B cell (primary cell): ENCODE measurements around the gene PDGFRA. TPM values are rescaled to one million over a fixed set of nuclear protein-coding genes. Genes with fewer than 3 reads are reported as not detected.

ENCODE experiments used
- ATAC-seq: fragments of 200-7000 bp; cut with Tn5 transposase; one replicate; pipeline ENCODE4 v1.10.0; 2021; ENCODE audit warnings: low read depth, mild to moderate bottlenecking, moderate number of reproducible peaks, moderate library complexity
- CTCF ChIA-PET: fragments of 350-600 bp; sonication (Branson Sonifier 250); formaldehyde crosslinking; loops from one replicate; lab custom pipeline; 2021; ENCODE audit warnings: antibody characterized with exemption, inconsistent platforms; lab: Charles Lee
- POLR2A ChIA-PET: fragments of 350-600 bp; sonication (Branson Sonifier 250); formaldehyde crosslinking; loops from one replicate; lab custom pipeline; 2021; ENCODE audit warnings: antibody characterized with exemption; lab: Charles Lee
- DNase-seq: peaks from one replicate; pipeline ENCODE4 v3.0.0; 2013
- H2AFZ ChIP-seq: 2 replicates; pipeline ENCODE4 v1.6.1; 2012; ENCODE audit warnings: mild to moderate bottlenecking, low read depth, low read length; ENCODE audit not compliant: insufficient read depth, poor library complexity, severe bottlenecking
- H3K27ac ChIP-seq, 2 donors: 1 replicate in 1 of 2; 2 replicates in 1 of 2; pipeline ENCODE4 v1.5.1; 2012 to 2013; ENCODE audit warnings: low read length in 2 of 2, mild to moderate bottlenecking in 2 of 2, moderate library complexity in 1 of 2
- H3K27me3 ChIP-seq, 4 experiments: fragments of 200-600 bp in 1 of 4; sonication (generic) in 1 of 4; replicated peaks in 1 of 4; 1 replicate in 2 of 4; 2 replicates in 2 of 4; pipeline versions ENCODE4 v1.6.1 to v1.7.0; 2013 to 2016; ENCODE audit warnings: low read length in 3 of 4, mild to moderate bottlenecking in 2 of 4, mixed read lengths in 1 of 4, moderate library complexity in 1 of 4; ENCODE audit not compliant: insufficient read depth in 4 of 4, control insufficient read depth in 3 of 4; ENCODE audit errors: control extremely low read depth in 1 of 4
- H3K36me3 ChIP-seq, 2 experiments: replicated peaks in 1 of 2; 1 replicate in 1 of 2; 2 replicates in 1 of 2; pipeline versions ENCODE4 v1.6.1 to v1.7.1; 2013; ENCODE audit warnings: low read length in 1 of 2; ENCODE audit not compliant: insufficient read depth in 2 of 2, control insufficient read depth in 1 of 2; ENCODE audit errors: control extremely low read depth in 1 of 2, extremely low read depth in 1 of 2
- H3K4me1 ChIP-seq, 2 donors: fragments of 200-600 bp in 1 of 2; sonication (generic) in 1 of 2; 1 replicate in 1 of 2; 2 replicates in 1 of 2; pipeline versions ENCODE4 v1.5.1 to v1.6.1; 2013 to 2017; ENCODE audit warnings: low read length in 2 of 2; ENCODE audit not compliant: control insufficient read depth in 2 of 2, insufficient read depth in 2 of 2
- H3K4me2 ChIP-seq: replicated peaks from 2 replicates; pipeline ENCODE3; 2012; ENCODE audit warnings: mild to moderate bottlenecking, low read depth, low read length; ENCODE audit not compliant: poor library complexity, severe bottlenecking
- H3K4me3 ChIP-seq, 5 experiments: fragments of 200-600 bp in 1 of 5; sonication (generic) in 1 of 5; 1 replicate in 3 of 5; 2 replicates in 2 of 5; pipeline versions ENCODE4 v1.5.1 to v1.7.0; 2011 to 2016; ENCODE audit warnings: low read length in 4 of 5, mild to moderate bottlenecking in 4 of 5, low read depth in 2 of 5, control low read depth in 1 of 5, moderate library complexity in 1 of 5; ENCODE audit not compliant: insufficient read depth in 1 of 5; ENCODE audit errors: control extremely low read depth in 1 of 5, extremely low read depth in 1 of 5
- H3K79me2 ChIP-seq: fragments of 200-600 bp; sonication (generic); one replicate; pipeline ENCODE4 v1.6.0; 2016; ENCODE audit warnings: low read length; ENCODE audit not compliant: control insufficient read depth, insufficient read depth
- H3K9ac ChIP-seq: fragments of 200-600 bp; sonication (generic); 2 replicates; pipeline ENCODE4 v1.6.1; 2017; ENCODE audit warnings: mild to moderate bottlenecking, low read length, moderate library complexity
- H3K9me3 ChIP-seq, 3 donors: one replicate each; pipeline versions ENCODE4 v1.6.1 to v1.7.1; 2013; ENCODE audit warnings: low read length in 2 of 3; ENCODE audit not compliant: control insufficient read depth in 2 of 3, insufficient read depth in 1 of 3; ENCODE audit errors: control extremely low read depth in 1 of 3
- H4K20me1 ChIP-seq: 2 replicates; pipeline ENCODE4 v1.6.0; 2012; ENCODE audit warnings: mild to moderate bottlenecking, low read length; ENCODE audit not compliant: insufficient read depth, control insufficient read depth, poor library complexity, severe bottlenecking
- H3K27ac Mint-ChIP-seq: one replicate; pipeline ENCODE4 v1.8.0; 2021; ENCODE audit warnings: mixed read lengths
- H3K27me3 Mint-ChIP-seq: one replicate; pipeline ENCODE4 v1.8.0; 2021; ENCODE audit warnings: mixed read lengths
- H3K4me1 Mint-ChIP-seq: one replicate; pipeline ENCODE4 v1.8.0; 2021; ENCODE audit warnings: mixed read lengths
- H3K4me3 Mint-ChIP-seq: one replicate; pipeline ENCODE4 v1.8.0; 2021; ENCODE audit warnings: mixed read lengths
- H3K9me3 Mint-ChIP-seq: one replicate; pipeline ENCODE4 v1.8.0; 2022; ENCODE audit warnings: mixed read lengths; ENCODE audit not compliant: insufficient read depth
- EZH2 ChIP-seq: IDR thresholded peaks from 2 replicates; pipeline ENCODE4 v1.6.1; 2012; ENCODE audit warnings: borderline replicate concordance, low read depth, mild to moderate bottlenecking, moderate library complexity, low read length; ENCODE audit not compliant: insufficient read depth, poor library complexity, severe bottlenecking
- WGBS: methylation state at CpG from one replicate; pipeline ENCODE4 v1.1.5; 2013; ENCODE audit warnings: missing lambda C conversion rate; ENCODE audit not compliant: insufficient coverage; 5-methylcytosine and 5-hydroxymethylcytosine counted together
- intact Hi-C: fragments of 100-400 bp; cut with micrococcal nuclease; formaldehyde crosslinking; loops from one replicate; pipeline ENCODE4 v1.10.0; 2022
- polyA plus RNA-seq: library from polyadenylated mRNA; depleted of rRNA; stranded (reverse); fragments of >200 nt; gene quantifications from 2 replicates; pipeline ENCODE4 v1.2.3, GENCODE V29; 2012
- total RNA-seq, 2 donors: library from RNA; stranded (reverse); fragments of 120-200 nt in 1 of 2; gene quantifications; 1 replicate in 1 of 2; 2 replicates in 1 of 2; pipeline versions ENCODE4 v1.2.3 to v1.2.4, GENCODE V29; 2013 to 2022
- TF ChIP-seq, protein P1 (sequence below): fragments of 200-600 bp; IDR thresholded peaks from one replicate; pipeline ENCODE4 v1.8.0; 2022; ENCODE audit warnings: antibody characterized with exemption, mild to moderate bottlenecking

The PDGFRA gene
- total and polyA plus RNA-seq, 2 donors (not counting 1 experiment from before 2014, with no cell fraction given): not detected

DNA sequence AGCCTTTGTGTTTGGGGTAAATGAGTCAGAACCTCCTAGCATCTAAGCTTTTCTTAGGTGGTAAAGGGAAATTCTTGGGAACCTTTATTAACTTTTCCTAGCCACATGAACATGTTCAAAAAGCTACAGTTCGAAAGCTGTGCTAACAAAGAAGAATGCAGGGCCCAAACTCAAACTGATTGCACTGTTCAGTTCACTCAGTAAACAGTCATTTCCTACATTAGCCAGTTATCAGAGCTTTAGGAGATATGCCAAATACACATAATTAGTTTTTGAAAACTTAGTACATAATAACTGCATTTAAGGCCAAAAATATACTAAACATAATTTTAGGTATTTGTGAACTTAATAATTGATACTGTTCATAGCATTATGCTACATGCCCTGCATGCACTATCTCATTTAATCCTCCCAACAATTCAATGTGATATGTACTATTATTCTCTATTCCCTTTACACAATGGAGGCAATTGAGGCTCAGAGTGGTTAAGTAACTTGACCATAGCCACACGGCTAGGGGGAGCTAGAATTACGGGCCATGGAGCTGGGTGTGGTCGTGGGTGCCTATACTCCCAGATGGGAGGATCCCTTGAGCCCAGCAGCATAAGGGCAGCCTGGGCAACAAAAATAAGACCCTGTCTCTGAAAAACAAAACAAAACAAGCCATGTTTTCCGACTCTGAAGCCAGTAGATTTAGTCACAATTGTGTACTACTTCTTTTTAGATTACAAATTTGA lies 43.9 kb upstream of the PDGFRA start:
- H3K36me3 ChIP-seq: no peaks in the 10 kb centered on the region
- DNase-seq: no peak
- Mint-ChIP-seq H3K27me3 (peaks cover 3% of the 10 kb centered on the region), H3K9me3 (no peaks in the 10 kb centered on the region), H3K4me1 (peaks cover 4% of the 10 kb centered on the region), H3K27ac (no peak overlapping the region), H3K4me3 (no peak overlapping the region)
- H3K4me1 ChIP-seq: no peaks in the 10 kb centered on the region
- 82% methylated on average over 3 of the region's 5 CpGs for WGBS
- no peaks in the 10 kb centered on the region for H3K9me3 ChIP-seq
- no peaks in the 10 kb centered on the region for H4K20me1 ChIP-seq
- POLR2A ChIA-PET: no interaction called here
- H3K79me2 ChIP-seq: no peaks in the 10 kb centered on the region
- TF ChIP-seq, protein P1, sequence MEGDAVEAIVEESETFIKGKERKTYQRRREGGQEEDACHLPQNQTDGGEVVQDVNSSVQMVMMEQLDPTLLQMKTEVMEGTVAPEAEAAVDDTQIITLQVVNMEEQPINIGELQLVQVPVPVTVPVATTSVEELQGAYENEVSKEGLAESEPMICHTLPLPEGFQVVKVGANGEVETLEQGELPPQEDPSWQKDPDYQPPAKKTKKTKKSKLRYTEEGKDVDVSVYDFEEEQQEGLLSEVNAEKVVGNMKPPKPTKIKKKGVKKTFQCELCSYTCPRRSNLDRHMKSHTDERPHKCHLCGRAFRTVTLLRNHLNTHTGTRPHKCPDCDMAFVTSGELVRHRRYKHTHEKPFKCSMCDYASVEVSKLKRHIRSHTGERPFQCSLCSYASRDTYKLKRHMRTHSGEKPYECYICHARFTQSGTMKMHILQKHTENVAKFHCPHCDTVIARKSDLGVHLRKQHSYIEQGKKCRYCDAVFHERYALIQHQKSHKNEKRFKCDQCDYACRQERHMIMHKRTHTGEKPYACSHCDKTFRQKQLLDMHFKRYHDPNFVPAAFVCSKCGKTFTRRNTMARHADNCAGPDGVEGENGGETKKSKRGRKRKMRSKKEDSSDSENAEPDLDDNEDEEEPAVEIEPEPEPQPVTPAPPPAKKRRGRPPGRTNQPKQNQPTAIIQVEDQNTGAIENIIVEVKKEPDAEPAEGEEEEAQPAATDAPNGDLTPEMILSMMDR: no peak
- no peak for TF ChIP-seq EZH2
- H2AFZ ChIP-seq: no peak overlapping the region
- no peak overlapping the region for H3K4me2 ChIP-seq
- H3K27me3 ChIP-seq: no peaks in the 10 kb centered on the region
- intact Hi-C loops: no loop called here
- ATAC-seq: no peak
- no peak overlapping the region for H3K27ac ChIP-seq
- H3K9ac ChIP-seq: no peak overlapping the region
- CTCF ChIA-PET: interaction anchor here (0.7 kb wide), 1 partner anchor 49 kb away, joined by 3 read pairs; no protein-coding TSS in a partner anchor
- H3K4me3 ChIP-seq: no peak overlapping the region

DNA sequence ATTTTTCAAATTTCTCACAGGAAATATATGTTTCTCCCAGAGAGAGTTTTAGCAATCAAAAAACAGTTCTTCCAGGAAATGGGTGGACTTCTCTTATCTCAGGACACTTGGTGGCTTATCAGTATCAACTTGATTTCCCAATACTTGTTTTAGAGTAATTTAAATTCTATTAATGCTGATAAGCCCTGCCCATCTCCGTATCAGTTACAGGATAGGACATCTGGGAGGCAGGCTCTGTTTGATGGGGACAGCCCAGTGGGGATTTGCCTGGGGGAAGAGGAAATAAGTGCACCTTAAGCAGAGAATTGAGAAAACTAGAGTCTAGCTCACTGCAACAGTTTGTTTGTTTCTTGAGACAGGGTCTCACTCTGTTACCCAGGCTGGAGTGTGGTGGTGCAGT lies 43.2 kb upstream of the PDGFRA start:
- Histone ChIP-seq H3K36me3 (no peaks in the 10 kb centered on the region), H3K4me3 (no peak overlapping the region), H3K27ac (no peak overlapping the region), H3K4me1 (no peaks in the 10 kb centered on the region), H3K27me3 (no peaks in the 10 kb centered on the region), H3K9ac (no peak overlapping the region), H3K79me2 (no peaks in the 10 kb centered on the region), H4K20me1 (no peaks in the 10 kb centered on the region), H3K4me2 (no peak overlapping the region), H2AFZ (no peak overlapping the region), H3K9me3 (no peaks in the 10 kb centered on the region)
- Mint-ChIP-seq H3K27ac (no peak overlapping the region), H3K27me3 (peaks cover 3% of the 10 kb centered on the region), H3K4me3 (no peak overlapping the region), H3K9me3 (no peaks in the 10 kb centered on the region), H3K4me1 (peaks cover 4% of the 10 kb centered on the region)
- CTCF ChIA-PET: interaction anchor here (0.7 kb wide), 1 partner anchor 48 kb away, joined by 3 read pairs; no protein-coding TSS in a partner anchor
- POLR2A ChIA-PET: no interaction called here
- intact Hi-C loops: no loop called here
- DNase-seq (no peak), ATAC-seq (no peak)
- TF ChIP-seq EZH2: no peak
- WGBS: no CpG with 5 or more reads among the region's 1 CpG
